ENCODE results near the gene ACVR2B.

GRCh38 chr3:38471260-38471857, 17.7 kb downstream of the ACVR2B start:
- TF ChIP-seq EZH2 (IDR thresholded peaks at IDR 0.05; ENCODE audit: borderline replicate concordance, low read length) (no peak), CTCF (conservative IDR thresholded peaks at IDR 0.05 in 1 of 2, IDR thresholded peaks at IDR 0.05 in 1 of 2; ENCODE audit: extremely low read depth in 1 of 2, insufficient read depth in 1 of 2, low read depth in 1 of 2, low read length in 2 of 2) (no peak)

Data from mammary epithelial cell (primary cell).